G401 (cell line): ENCODE measurements around the gene SLC51A. TPM values are rescaled to one million over a fixed set of nuclear protein-coding genes. Genes with fewer than 3 reads are reported as not detected.
"Not testable (repeated sequence)": the region's sequence is repeated elsewhere in the genome, so short reads cannot be mapped to it uniquely, and the experiment has no call there.

Experiments
- DNase-seq: peaks from one replicate; pipeline ENCODE4 v3.0.0-alpha.2; 2015; ENCODE audit warnings: low spot score
- in situ Hi-C: cut with HindIII; loops from 2 replicates; pipeline ENCODE4 v1.10.0; 2016; ENCODE audit warnings: low sequenced_read_pairs, mixed read lengths
- total RNA-seq: library from RNA; depleted of rRNA; stranded (reverse); fragments of >200 nt; shearing (Covaris generic); gene quantifications from 2 replicates; pipeline ENCODE4 v1.2.3, GENCODE V29; 2014

SLC51A gene
- total RNA-seq, 1 experiment from 2014 or later, result not detected

GRCh38 chr3:196192036-196192523, 24.3 kb upstream of the SLC51A start:
- in situ Hi-C loops, result no loop called here
- DNase-seq, result no peak

GRCh38 chr3:196192524-196193051, 23.7 kb upstream of the SLC51A start:
- in situ Hi-C loops, result no loop called here
- DNase-seq, result no peak

GRCh38 chr3:196193133-196193735, 23.1 kb upstream of the SLC51A start:
- in situ Hi-C loops, result no loop called here
- peak; percentile 89 for DNase-seq

- DNase-seq, result no peak
- in situ Hi-C loops, result no loop called here
These were observed 22.4 kb upstream of the SLC51A start for GRCh38 chr3:196193736-196194541.

GRCh38 chr3:196194542-196194915, 21.8 kb upstream of the SLC51A start:
- in situ Hi-C loops, result no loop called here
- no peak for DNase-seq

GRCh38 chr3:196195664-196196265, 20.6 kb upstream of the SLC51A start:
- in situ Hi-C loops, result no loop called here
- no peak for DNase-seq

GRCh38 chr3:196197524-196197923, 18.8 kb upstream of the SLC51A start:
- in situ Hi-C loops, result no loop called here
- DNase-seq, result no peak

GRCh38 chr3:196198081-196198675, 18.2 kb upstream of the SLC51A start:
- DNase-seq, result no peak
- in situ Hi-C loops, result no loop called here

- in situ Hi-C loops, result no loop called here
- DNase-seq, result no peak
These were observed 17.3 kb upstream of the SLC51A start for GRCh38 chr3:196198771-196199753.

GRCh38 chr3:196202516-196202970, 13.8 kb upstream of the SLC51A start:
- in situ Hi-C loops, result no loop called here

GRCh38 chr3:196203846-196204245, 12.5 kb upstream of the SLC51A start:
- in situ Hi-C loops, result no loop called here
- no peak for DNase-seq

More at GRCh38 chr3:196202516-196202970, 13.8 kb upstream of the SLC51A start:
- DNase-seq, result no peak

- in situ Hi-C loops, DNase-seq: not testable (repeated sequence)
These were observed 10.7 kb upstream of the SLC51A start for GRCh38 chr3:196205442-196206205.

- no peak for DNase-seq
- in situ Hi-C loops, result no loop called here
These were observed 9.0 kb upstream of the SLC51A start for GRCh38 chr3:196207159-196207832.

GRCh38 chr3:196207833-196208607, 8.3 kb upstream of the SLC51A start:
- in situ Hi-C loops, result no loop called here
- DNase-seq, result no peak

- DNase-seq, result no peak
- in situ Hi-C loops, result no loop called here
These were observed 7.2 kb upstream of the SLC51A start for GRCh38 chr3:196208942-196209695.
